ENCODE measurements around the gene GGT7.
"Not testable (repeated sequence)": the region's sequence is repeated elsewhere in the genome, so short reads cannot be mapped to it uniquely, and the experiment has no call there.

GGT7 gene, protein sequence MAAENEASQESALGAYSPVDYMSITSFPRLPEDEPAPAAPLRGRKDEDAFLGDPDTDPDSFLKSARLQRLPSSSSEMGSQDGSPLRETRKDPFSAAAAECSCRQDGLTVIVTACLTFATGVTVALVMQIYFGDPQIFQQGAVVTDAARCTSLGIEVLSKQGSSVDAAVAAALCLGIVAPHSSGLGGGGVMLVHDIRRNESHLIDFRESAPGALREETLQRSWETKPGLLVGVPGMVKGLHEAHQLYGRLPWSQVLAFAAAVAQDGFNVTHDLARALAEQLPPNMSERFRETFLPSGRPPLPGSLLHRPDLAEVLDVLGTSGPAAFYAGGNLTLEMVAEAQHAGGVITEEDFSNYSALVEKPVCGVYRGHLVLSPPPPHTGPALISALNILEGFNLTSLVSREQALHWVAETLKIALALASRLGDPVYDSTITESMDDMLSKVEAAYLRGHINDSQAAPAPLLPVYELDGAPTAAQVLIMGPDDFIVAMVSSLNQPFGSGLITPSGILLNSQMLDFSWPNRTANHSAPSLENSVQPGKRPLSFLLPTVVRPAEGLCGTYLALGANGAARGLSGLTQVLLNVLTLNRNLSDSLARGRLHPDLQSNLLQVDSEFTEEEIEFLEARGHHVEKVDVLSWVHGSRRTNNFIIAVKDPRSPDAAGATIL

DNA sequence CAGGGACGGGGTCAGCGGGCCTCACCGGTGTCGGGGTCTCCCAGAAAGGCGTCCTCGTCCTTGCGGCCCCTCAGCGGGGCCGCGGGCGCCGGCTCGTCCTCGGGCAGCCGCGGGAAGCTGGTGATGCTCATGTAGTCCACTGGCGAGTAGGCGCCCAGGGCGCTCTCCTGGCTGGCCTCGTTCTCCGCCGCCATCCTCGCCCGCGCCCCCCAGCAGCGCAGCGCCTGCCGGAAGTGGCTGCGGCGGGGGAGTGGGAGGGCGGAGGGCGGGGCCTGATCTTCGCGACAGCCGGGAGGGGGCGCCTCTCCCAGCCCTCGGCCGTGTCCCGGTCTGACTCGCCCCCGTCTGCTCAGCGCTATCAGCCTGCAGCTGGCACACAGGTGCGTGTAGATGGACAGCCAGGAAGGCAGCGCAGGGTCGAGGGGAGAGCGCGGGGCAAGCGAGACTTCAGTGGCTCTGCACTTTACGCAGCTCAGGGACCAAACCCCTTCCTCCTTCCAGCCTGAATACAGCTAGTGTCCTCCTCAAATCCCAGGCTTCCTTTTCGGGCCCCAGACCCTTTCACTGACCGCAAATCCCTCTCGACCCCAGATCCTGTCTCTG, at the start of gene GGT7:
Gene GGT7, minus strand, starts transcription at position 235 of the 603 bp plus-strand sequence. Its CDS starts 41 bp downstream, at position 194.
- peak; percentile 64 for DNase-seq

DNA sequence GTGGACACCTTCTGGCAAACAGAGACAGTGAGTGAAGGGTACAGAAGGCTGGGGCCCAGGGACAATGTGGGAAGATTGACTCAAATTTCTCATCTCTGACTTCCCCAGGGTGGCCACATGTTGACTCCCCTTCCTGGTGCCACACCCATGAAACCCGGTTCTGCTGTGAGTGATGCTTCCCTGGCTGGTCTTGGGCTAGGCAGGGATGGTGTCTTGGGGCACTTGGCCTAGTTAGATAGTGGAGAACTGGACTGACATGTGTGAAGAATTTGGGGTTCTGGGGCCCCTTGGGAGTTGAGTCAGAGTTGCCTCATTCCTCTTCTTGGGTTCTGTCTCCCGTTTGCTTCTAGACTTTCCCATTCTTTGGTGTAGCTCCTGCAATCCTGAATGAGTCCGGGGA, 48.8 kb upstream of the GGT7 start:
- DNase-seq = no peak

DNA sequence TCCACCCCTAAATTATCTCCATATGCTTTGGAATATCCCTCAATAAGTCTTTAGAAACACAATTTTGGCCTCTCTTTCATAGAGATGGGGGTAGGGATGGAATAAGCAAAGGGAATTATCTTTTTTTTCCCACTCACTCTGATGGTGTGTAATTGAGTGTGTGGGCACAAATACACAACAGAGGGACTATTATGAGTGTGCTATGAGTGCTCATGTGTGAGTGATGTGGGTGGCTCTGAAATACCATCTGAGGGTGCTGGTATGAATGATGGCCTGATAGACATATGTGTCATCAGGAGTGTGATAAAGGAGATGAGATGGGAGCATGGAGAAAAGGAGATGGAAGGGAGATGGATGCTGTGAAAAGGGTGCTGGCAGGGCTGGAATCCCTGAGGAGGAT, 47.4 kb upstream of the GGT7 start:
- no peak for DNase-seq

DNA sequence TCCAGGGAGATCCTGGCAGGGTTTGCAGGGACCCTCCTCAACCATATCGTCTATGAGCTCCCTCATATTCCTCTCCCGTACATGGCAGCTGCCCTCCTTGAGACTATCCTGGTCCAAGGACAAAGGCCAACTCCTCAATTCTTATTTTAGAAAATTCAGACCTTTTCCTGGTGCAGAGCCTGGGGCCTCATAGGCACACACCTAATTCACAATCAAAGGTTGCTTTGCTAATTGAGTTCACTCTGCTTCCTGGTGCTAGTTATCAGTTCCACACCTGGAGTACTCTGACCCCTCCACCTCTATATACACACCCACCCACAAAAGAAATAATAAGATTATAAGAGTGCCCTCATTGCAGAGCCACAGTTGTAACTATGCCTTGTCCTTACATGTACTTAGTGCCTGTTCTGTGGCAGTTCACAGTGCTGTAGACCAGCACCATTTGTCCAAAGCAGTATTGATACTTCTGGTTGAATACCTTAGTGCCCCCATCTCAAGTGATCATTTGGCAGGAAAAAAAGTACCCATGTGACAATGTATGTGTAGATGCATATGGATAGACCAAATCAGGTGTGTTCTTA, 44.2 kb upstream of the GGT7 start:
- no peak for DNase-seq

DNA sequence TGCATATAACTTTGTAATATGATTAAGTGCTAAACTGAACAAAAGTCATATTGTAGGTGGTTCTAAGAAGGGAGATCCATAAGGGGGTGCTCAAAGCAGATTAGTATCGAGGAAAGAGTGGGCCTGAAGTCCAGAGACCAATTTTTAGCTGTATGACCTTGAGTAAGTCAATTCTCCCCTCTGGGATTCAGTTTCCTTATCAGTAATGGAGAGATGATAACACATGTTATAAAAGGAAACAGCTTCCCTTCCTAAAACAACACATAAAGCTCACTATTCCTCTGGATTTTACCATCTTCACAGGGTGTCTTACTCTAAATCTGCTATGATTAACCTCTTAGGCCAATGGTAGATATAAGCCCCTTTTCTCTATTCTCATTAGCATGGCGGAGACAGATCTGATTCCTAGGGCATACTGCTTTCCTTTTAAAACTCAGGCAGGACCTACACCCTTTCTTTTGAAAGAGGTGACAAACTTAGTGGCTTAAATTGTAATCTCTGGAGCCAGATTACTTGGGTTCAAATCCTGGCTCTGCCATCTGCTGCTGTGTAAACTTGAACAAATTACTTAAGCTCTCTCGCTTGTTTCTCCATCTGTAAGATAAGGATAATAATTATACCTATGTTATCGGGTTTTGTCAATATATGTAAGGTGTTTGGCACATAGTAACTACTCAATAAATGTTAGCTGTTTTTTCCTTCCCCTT, 43.2 kb upstream of the GGT7 start:
- DNase-seq = no peak

DNA sequence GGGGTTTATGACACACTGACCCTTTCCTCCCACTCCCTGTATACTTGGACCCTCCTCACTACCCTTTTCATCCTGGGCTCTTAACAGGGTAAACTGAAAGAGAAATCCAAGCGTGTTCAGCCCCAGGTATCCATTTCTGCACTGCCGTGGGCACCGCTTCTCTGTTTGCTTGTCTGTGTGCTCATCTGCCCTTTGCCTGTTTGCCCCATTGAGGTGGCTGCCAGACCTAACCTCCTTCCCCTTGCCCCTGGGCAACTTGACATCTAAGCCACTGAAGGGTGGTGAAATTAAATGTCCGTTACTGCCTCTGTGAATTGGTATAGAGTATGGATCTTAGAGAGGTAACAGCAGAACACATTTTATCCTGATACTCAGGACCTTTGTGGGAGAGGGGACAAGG, 42.5 kb upstream of the GGT7 start:
- DNase-seq = no peak

DNA sequence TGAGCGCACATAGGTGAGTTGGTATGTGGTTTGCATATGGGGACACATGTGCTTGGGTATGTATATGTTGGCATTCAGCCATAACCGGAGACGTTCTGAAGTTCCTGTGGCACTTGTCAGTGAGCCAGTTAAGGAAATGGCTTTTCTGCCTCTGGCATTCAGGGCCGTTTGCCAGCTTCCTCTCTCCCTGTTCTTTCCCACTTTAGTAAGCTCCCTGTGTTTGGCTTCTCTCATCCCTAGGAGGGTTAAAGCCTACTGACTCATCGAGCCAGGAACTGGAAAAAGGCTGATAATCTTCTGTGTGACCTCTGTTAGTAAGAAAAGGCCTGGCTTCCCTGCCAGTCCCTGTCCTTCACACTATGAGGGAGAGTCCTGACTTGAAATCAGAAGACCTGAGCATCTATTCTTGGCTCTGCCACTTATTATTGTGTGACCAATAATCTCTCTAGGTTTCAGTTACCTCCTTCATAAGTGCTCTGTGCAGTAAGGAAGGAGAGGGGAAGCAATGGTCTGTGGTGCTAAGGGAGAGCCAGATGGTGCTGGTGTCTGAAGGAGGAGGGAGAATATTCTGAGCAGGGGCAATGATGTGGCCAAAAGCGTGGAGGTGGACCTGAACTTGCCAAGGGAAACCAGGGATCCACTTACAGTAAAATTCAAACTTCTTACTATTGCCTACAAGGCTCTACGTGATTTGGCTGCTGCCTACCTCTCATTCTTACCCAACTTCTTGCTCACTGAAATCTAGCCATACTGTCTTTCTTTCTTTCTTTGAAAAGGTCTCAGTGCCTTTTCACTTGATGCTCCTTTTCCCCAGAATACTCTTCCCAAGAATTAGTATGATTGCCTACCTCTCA, 35.2 kb upstream of the GGT7 start:
- no peak for DNase-seq

DNA sequence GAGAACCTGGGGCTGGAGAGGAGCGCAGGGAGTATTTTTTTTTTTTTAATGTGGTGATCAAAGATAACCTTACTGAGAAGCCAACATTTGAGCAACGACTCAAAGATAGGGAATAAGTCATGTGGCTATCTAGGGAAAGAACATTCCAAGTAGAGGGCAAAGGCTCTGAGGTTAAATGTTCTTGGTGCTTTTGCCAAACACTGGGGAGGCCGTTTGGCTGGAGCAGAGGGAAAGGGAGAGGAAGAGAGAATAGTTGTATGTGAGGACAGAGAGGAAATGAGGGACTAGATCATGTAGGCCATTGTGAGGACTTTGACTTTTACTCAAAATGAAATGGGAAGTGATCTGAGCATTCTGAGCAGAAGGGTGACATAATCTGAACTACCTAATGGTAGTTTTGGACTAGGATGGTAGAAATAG, 31.6 kb upstream of the GGT7 start:
- DNase-seq = no peak

DNA sequence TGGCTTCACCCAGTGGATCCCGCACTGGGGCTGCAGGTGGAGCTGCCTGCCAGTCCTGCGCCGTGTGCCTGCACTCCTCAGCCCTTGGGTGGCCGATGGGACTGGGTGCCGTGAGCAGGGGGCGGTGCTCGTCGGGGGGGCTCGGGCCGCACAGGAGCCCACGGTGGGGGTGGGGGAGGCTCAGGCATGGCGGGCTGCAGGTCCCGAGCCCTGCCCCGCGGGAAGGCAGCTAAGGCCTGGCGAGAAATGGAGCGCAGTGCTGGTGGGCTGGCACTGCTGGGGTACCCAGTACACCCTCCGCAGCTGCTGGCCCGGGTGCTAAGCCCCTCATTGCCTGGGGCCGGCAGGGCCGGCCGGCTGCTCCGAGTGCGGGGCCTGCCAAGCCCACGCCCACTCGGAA, 26.1 kb upstream of the GGT7 start:
- not testable (repeated sequence) for DNase-seq

DNA sequence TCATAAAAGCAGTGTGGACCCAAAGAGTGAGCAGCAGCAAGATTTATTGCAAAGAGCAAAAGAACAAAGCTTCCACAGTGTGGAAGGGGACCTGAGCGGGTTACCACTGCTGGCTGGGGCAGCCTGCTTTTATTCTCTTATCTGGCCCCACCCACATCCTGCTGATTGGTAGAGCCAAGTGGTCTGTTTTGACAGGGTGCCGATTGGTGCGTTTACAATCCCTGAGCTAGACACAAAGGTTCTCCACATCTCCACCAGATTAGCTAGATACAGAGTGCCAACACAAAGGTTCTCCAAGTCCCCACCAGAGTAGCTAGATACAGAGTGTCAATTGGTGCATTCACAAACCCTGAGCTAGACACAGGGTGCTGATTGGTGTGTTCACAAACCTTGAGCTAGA, 25.5 kb upstream of the GGT7 start:
- DNase-seq = not testable (repeated sequence)

DNA sequence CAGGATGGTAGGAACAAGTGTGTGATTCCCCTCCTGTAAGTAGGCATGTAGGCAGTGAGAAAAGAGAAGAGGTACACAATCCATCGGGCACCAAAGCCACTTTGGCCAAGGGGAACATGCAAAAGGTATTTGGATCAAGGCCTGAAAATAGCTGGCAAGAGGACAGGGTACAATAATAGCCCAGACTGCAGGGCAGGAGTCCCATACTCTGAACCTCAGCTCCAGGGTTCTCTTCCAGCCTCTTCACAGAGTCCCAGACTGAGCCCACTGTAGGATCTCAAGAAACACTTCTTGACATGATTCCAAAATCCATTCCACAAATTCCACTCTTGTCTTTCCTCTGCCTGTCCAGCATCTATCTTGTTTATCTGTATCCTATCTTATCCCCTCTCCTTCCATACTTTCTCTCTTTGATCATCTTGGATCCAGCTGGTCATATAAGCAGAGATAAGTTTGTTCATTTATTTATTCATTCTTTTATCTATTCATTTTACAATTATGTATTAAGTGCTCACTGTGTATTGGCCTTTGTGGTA, 23.5 kb upstream of the GGT7 start:
- DNase-seq = no peak

DNA sequence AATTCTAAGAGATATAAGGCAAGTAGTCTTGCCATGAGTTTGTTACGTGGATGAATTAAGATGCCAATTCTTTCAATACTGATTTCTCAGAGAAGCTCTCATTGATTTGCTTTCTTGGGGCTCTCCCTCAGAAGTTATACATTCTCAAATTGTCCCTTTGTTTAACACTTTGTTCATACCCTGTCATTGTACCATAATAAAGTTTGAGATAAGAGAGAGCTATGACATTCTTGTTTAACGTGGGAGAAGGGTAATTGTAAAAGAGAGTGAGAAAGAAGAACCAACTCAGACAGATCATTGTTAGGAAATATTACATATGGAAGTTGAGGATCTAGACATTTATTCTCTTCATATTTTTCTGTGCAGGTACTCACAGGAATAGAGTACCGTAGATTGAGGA, 22.8 kb upstream of the GGT7 start:
- no peak for DNase-seq

DNA sequence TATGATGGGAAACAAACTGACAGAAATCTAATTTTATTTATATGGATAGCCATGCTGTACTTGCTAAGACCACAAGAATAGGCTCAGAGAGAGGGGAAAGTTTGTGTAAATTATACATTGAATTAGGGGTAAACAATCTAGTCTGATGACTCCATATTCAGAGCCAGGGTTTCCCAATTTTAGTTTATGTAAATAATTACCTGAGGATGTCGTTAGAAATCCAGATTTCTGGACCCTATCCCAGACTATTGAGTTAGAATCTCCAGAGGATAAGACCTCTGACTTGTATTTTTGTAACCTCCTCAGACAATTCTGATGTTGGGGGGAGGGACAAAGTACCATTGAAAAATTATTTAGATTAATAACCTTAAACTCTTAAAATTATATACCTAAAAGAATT, 22.1 kb upstream of the GGT7 start:
- DNase-seq = no peak

DNA sequence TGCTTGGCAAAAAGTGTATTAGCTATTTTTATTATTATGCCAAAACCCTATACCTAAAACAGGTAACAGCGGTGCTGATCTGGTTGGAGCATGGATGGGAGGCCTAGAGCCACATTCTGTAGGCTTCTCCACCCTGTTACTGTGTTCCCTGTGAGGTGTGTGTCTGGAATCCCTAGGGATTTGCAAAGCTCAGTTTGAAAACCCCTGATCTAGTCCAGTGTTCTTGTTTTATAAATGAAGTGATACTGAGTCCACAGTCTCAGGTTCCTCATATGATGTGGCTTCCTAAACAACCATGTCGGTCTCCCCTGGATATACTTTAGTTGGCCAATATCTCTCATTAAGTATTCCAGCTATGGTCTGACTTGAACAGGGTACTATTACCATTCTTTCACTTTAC, 20.0 kb upstream of the GGT7 start:
- DNase-seq = no peak

DNA sequence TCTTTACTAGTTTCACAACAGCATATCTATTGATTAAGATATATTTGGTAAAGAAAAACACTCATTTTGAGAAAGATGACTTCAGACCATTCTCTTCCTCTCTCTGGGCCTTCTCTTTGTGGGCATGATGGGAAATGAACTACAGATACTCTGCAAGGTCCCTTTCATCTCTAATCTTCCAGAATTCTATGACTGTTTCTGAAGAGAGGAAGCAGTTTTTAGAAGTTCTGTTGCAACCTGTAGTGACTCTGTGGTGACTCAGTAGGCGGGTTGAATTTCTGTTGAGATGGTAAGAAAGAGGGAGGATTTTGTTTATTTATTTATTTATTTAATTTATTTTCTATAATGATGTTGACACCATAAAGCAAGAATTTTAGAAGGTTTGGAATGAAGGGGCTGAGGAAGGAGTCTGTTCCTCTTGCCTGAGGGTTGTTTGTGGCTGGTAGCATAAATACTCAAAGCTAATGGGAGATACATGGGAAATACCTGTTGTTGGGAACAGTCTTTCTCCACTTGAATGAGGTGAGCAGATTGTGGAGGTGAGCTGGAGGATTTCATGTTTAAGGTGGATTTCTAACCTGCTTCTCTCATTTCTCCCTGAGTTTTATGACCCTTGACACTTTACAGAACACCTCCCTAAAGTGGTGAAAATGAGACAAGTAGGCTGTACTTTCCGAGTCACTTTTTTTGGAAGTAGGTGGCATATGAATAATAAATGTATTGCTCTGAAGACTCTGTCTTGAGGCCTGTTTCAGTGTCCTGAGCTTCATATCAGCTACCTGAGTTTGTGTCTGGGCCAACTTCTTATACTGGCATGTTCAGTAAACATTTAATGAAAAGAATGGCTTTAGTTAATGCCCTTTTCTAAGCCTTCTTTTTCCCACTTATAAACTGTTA, 18.8 kb upstream of the GGT7 start:
- no peak for DNase-seq

DNA sequence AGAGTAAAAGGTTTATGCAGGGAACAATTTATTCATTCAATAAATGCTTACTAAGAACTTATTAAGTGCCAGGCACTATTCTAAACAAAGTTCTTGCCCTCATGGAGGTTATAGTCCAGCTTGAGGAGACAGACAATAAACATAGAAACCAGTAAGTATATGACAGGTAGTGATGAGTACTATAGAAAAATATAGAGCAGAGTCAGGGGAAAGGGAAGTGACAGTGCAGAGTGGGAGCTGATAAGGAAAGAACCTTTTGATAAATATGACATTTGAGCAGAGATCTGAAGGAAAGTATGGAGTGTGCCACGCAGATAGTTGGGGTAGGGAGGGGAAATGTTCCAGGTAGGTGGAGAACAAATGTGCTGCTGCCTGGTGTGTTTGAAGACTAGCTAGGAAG, 15.8 kb upstream of the GGT7 start:
- no peak for DNase-seq

DNA sequence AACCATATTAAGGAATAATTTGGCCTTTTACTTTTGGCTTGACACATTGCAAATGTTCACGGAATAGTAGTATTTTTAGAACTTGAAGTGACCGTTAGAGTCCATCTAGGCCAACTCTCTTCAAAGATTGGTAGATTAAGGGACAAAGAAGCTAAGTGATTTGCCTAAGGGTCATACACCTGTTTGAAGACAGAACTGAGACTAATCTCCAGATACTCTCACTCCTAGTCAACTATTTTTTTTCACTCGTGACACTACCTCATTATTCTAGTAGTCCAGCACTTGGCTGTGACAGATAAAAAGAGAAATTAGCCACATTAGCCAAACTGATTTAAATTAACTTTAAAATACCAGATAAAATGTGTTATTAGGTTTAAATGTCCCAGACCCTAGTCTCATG, 14.4 kb upstream of the GGT7 start:
- DNase-seq = no peak

DNA sequence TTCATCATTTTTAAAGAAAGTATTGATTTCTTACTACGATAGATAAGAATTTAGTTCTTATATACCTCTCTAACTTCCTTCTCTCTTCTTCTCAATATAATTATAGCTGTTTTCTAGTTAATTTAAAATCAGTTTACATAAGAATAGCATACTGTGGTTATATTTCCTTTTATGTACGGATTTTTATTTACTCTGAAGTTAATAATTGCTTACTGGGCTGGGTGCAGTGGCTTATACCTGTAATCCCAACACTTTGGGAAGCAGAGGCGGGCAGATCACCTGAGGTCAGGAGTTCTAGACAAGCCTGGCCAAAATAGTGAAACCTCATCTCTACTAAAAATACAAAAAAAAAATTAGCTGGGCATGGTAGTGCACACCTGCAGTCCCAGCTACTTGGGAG, 13.5 kb upstream of the GGT7 start:
- no peak for DNase-seq

DNA sequence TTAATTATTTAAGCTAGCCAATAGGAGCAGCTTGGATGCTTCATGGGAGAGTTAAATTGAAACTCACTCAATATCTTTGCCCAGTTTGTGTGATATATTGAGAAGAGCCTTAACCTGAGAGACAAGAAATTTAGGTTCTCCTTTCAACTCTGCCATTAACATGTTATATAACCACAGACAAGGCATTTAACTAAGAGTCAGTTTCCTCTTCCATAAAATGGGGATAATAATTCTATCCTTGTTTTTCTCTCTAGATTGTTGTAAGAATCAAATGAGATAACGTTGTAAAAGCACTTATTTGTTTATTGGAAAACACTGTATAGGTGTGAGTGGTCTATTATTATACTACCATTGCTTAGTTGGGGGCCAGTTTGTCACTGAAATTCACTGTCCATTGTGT, 11.6 kb upstream of the GGT7 start:
- no peak for DNase-seq

DNA sequence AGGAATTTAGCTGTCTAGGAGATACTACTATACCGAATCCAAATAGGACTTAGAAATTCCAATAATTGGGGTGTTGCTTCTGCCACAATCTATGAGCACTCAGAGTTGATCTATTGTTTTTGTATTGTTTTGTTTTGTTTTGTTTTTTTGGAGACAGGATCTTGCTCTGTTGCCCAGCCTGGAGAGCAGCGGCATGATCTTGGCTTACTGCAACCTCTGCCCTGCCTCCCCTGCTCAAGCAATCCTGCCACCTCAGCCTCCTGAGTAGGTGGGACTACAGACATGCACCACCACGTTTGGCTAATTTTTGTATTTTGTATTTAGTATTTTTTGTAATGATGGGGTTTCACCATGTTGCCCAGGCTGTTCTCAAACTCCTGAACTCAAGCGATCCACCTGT, 11.2 kb upstream of the GGT7 start:
- no peak for DNase-seq

All from NCI-H748 treated with DMSO at 0.1 percent for 48 hours (cell line).